CD14-positive monocyte (primary cell): ENCODE measurements around the gene SBK1. TPM values are rescaled to one million over a fixed set of nuclear protein-coding genes. Genes with fewer than 3 reads are reported as not detected.

Source experiments
- DNase-seq, 3 donors: peaks; one replicate each; pipeline ENCODE4 v3.0.0-alpha.2; 2011 to 2022
- H2AFZ ChIP-seq: 2 replicates; pipeline ENCODE4 v1.6.0; 2012; ENCODE audit warnings: mild to moderate bottlenecking, low read depth, low read length, inconsistent platforms; ENCODE audit not compliant: insufficient read depth, poor library complexity, severe bottlenecking
- H3K27ac ChIP-seq, 2 donors: 1 replicate in 1 of 2; 2 replicates in 1 of 2; pipeline ENCODE4 v1.5.1; 2012 to 2013; ENCODE audit warnings: low read length in 2 of 2, control low read depth in 1 of 2, inconsistent platforms in 1 of 2, low read depth in 1 of 2, mild to moderate bottlenecking in 1 of 2
- H3K27me3 ChIP-seq, 2 donors: one replicate each; pipeline versions ENCODE4 v1.6.0 to v1.6.1; 2011 to 2013; ENCODE audit warnings: low read length in 2 of 2; ENCODE audit not compliant: control insufficient read depth in 2 of 2, insufficient read depth in 2 of 2
- H3K36me3 ChIP-seq, 2 donors: replicated peaks in 1 of 2; 1 replicate in 1 of 2; 2 replicates in 1 of 2; pipeline versions ENCODE4 v1.5.1 to v1.6.1; 2012 to 2013; ENCODE audit warnings: low read length in 2 of 2, control low read depth in 1 of 2, inconsistent platforms in 1 of 2, mild to moderate bottlenecking in 1 of 2; ENCODE audit not compliant: insufficient read depth in 2 of 2, control insufficient read depth in 1 of 2
- H3K4me1 ChIP-seq, 2 donors: 1 replicate in 1 of 2; 2 replicates in 1 of 2; pipeline versions ENCODE4 v1.5.1 to v1.6.1; 2012 to 2013; ENCODE audit warnings: low read length in 2 of 2, control low read depth in 1 of 2, inconsistent platforms in 1 of 2, mild to moderate bottlenecking in 1 of 2, moderate library complexity in 1 of 2; ENCODE audit not compliant: insufficient read depth in 2 of 2, control insufficient read depth in 1 of 2
- H3K4me2 ChIP-seq: replicated peaks from 2 replicates; pipeline ENCODE3; 2012; ENCODE audit warnings: low read length, moderate library complexity, mild to moderate bottlenecking; ENCODE audit not compliant: poor library complexity, severe bottlenecking; ENCODE audit errors: extremely low read depth
- H3K4me3 ChIP-seq, 3 experiments: fragments of 200-600 bp in 1 of 3; sonication (generic) in 1 of 3; replicated peaks in 1 of 3; 1 replicate in 2 of 3; 2 replicates in 1 of 3; pipeline ENCODE4 v1.5.1; 2011 to 2013; ENCODE audit warnings: low read length in 3 of 3, mild to moderate bottlenecking in 3 of 3, control low read depth in 2 of 3, low read depth in 2 of 3, inconsistent platforms in 1 of 3, moderate library complexity in 1 of 3
- H3K79me2 ChIP-seq: 2 replicates; pipeline ENCODE4 v1.6.0; 2012; ENCODE audit warnings: mild to moderate bottlenecking, control low read depth, inconsistent platforms, low read length, moderate library complexity; ENCODE audit not compliant: insufficient read depth
- H3K9ac ChIP-seq: 2 replicates; pipeline ENCODE4 v1.6.0; 2017; ENCODE audit warnings: low read length, mild to moderate bottlenecking; ENCODE audit not compliant: insufficient read depth, poor library complexity, severe bottlenecking
- H3K9me3 ChIP-seq, 2 donors: replicated peaks in 1 of 2; 1 replicate in 1 of 2; 2 replicates in 1 of 2; pipeline versions ENCODE4 v1.5.1 to v1.6.1; 2012 to 2013; ENCODE audit warnings: low read length in 2 of 2, control low read depth in 1 of 2; ENCODE audit not compliant: control insufficient read depth in 1 of 2, insufficient read depth in 1 of 2
- H4K20me1 ChIP-seq: 2 replicates; pipeline ENCODE4 v1.6.0; 2012; ENCODE audit warnings: mild to moderate bottlenecking, low read length, control low read depth, moderate library complexity; ENCODE audit not compliant: insufficient read depth
- H3K27ac Mint-ChIP-seq, 7 donors: one replicate each; pipeline ENCODE4 v1.8.0; 2020; ENCODE audit warnings: mild to moderate bottlenecking in 7 of 7, mixed read lengths in 7 of 7, moderate library complexity in 6 of 7, inconsistent platforms in 2 of 7
- H3K27me3 Mint-ChIP-seq, 3 donors: one replicate each; pipeline ENCODE4 v1.8.0; 2021 to 2022; ENCODE audit warnings: low read depth in 3 of 3, mild to moderate bottlenecking in 3 of 3, mixed read lengths in 3 of 3, moderate library complexity in 3 of 3, inconsistent platforms in 1 of 3
- H3K36me3 Mint-ChIP-seq, 2 donors: one replicate each; pipeline ENCODE4 v1.8.0; 2020; ENCODE audit warnings: mixed read lengths in 2 of 2, inconsistent platforms in 1 of 2, mild to moderate bottlenecking in 1 of 2
- H3K4me1 Mint-ChIP-seq: one replicate; pipeline ENCODE4 v1.8.0; 2020; ENCODE audit warnings: mild to moderate bottlenecking, mixed read lengths
- H3K4me3 Mint-ChIP-seq, 2 donors: one replicate each; pipeline ENCODE4 v1.8.0; 2020; ENCODE audit warnings: mild to moderate bottlenecking in 2 of 2, mixed read lengths in 2 of 2, moderate library complexity in 1 of 2
- H3K9me3 Mint-ChIP-seq, 7 donors: one replicate each; pipeline ENCODE4 v1.8.0; 2020 to 2022; ENCODE audit warnings: mixed read lengths in 7 of 7, mild to moderate bottlenecking in 6 of 7, moderate library complexity in 6 of 7, inconsistent platforms in 2 of 7
- WGBS: methylation state at CpG from one replicate; pipeline ENCODE4 v1.1.5; 2013; ENCODE audit warnings: missing lambda C conversion rate; ENCODE audit not compliant: insufficient coverage; 5-methylcytosine and 5-hydroxymethylcytosine counted together
- intact Hi-C, 2 donors: fragments of 100-400 bp; cut with micrococcal nuclease; formaldehyde crosslinking; loops; one replicate each; pipeline versions ENCODE4 v1.15.0 to v1.15.1; 2023
- polyA plus RNA-seq, 3 donors: library from polyadenylated mRNA; depleted of rRNA in 1 of 3; unstranded in 2 of 3; stranded (reverse) in 1 of 3; fragments of 300-500 nt in 2 of 3; fragments of >200 nt in 1 of 3; fragmentation: Illumina TruSeq in 2 of 3; gene quantifications; 1 replicate in 2 of 3; 2 replicates in 1 of 3; pipeline ENCODE4 v1.2.3, GENCODE V29; 2012 to 2021
- TF ChIP-seq, protein P1 (sequence below): fragments of 200-600 bp; IDR thresholded peaks from one replicate; pipeline ENCODE4 v1.8.0; 2022; ENCODE audit warnings: antibody characterized with exemption, mild to moderate bottlenecking

Gene SBK1
- polyA plus RNA-seq, 3 donors, result 0.04 TPM; not detected in 2

DNA sequence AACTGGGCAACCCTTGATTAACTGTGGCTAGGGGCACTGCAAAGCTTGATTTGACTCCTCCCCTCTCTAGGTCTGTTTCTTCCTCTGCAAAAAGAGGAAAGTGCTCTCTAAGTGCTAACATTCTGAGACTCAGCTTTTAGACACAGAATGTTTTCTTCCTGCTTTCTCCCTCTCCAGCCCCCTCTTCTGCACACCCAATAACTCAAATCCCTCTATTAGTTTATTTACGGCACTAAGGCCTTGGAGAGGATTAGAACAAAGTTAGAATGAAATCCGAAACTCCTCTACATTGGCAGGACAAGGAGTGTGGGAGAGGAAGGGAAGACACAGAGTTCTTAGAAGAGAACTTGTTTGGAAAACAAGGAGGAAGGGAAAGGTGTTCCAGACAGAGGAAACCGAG lies 3.3 kb upstream of the SBK1 start:
- H2AFZ ChIP-seq, result peak overlapping the region; percentile 50
- H3K27ac Mint-ChIP-seq, result peak overlapping the region in 1 of 7 donors; percentile 76
- no peaks in the 10 kb centered on the region for H3K9me3 ChIP-seq
- H3K27ac ChIP-seq, result no peak overlapping the region
- H3K27me3 Mint-ChIP-seq, result peaks cover 20 to 26% (median 22%) of the 10 kb centered on the region in 3 donors
- no peaks in the 10 kb centered on the region for H3K36me3 Mint-ChIP-seq
- H3K36me3 ChIP-seq, result no peaks in the 10 kb centered on the region
- peaks cover 13 to 23% of the 10 kb centered on the region in 2 donors for H3K4me1 ChIP-seq
- H3K9ac ChIP-seq, result no peak overlapping the region
- no peak overlapping the region for H3K4me3 Mint-ChIP-seq
- no peak for DNase-seq
- no peak overlapping the region for H3K4me3 ChIP-seq
- no peaks in the 10 kb centered on the region for H4K20me1 ChIP-seq
- TF ChIP-seq, protein P1, sequence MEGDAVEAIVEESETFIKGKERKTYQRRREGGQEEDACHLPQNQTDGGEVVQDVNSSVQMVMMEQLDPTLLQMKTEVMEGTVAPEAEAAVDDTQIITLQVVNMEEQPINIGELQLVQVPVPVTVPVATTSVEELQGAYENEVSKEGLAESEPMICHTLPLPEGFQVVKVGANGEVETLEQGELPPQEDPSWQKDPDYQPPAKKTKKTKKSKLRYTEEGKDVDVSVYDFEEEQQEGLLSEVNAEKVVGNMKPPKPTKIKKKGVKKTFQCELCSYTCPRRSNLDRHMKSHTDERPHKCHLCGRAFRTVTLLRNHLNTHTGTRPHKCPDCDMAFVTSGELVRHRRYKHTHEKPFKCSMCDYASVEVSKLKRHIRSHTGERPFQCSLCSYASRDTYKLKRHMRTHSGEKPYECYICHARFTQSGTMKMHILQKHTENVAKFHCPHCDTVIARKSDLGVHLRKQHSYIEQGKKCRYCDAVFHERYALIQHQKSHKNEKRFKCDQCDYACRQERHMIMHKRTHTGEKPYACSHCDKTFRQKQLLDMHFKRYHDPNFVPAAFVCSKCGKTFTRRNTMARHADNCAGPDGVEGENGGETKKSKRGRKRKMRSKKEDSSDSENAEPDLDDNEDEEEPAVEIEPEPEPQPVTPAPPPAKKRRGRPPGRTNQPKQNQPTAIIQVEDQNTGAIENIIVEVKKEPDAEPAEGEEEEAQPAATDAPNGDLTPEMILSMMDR, result no peak
- intact Hi-C loops, result no loop called here
- H3K9me3 Mint-ChIP-seq, result peaks cover 0 to 3% (median 0%) of the 10 kb centered on the region in 7 donors
- H3K4me1 Mint-ChIP-seq, result peaks cover 20% of the 10 kb centered on the region
- H3K4me2 ChIP-seq, result no peak overlapping the region
- no CpG with 5 or more reads among the region's 3 CpGs for WGBS
- H3K27me3 ChIP-seq, result peaks cover 0 to 20% of the 10 kb centered on the region in 2 donors
- no peaks in the 10 kb centered on the region for H3K79me2 ChIP-seq

- peak overlapping the region in 1 of 2 donors; percentile 43 for H3K4me3 Mint-ChIP-seq
- Histone ChIP-seq H2AFZ (no peak overlapping the region), H3K9ac (no peak overlapping the region), H3K36me3 (no peaks in the 10 kb centered on the region), H3K79me2 (no peaks in the 10 kb centered on the region), H3K4me2 (no peak overlapping the region), H3K27me3 (peaks cover 0 to 28% of the 10 kb centered on the region in 2 donors), H3K4me1 (peaks cover 13 to 23% of the 10 kb centered on the region in 2 donors), H4K20me1 (no peaks in the 10 kb centered on the region), H3K27ac (no peak overlapping the region), H3K9me3 (no peaks in the 10 kb centered on the region), H3K4me3 (no peak overlapping the region)
- H3K9me3 Mint-ChIP-seq, result peaks cover 0 to 3% (median 1%) of the 10 kb centered on the region in 7 donors
- no peak for DNase-seq
- intact Hi-C loops, result no loop called here
- TF ChIP-seq, protein P1, result no peak
- H3K27ac Mint-ChIP-seq, result peak overlapping the region in 1 of 7 donors; percentile 49
- no peaks in the 10 kb centered on the region for H3K36me3 Mint-ChIP-seq
- peaks cover 31 to 36% (median 34%) of the 10 kb centered on the region in 3 donors for H3K27me3 Mint-ChIP-seq
- WGBS, result 92% methylated on average over 9 of the region's 10 CpGs
- peaks cover 20% of the 10 kb centered on the region for H3K4me1 Mint-ChIP-seq
Measured at GRCh38 chr16:28289939-28290858, 2.1 kb upstream of the SBK1 start.
